Muscle of leg (tissue), 11 donors: ENCODE data around the gene KCTD18. TPM values are rescaled to one million over a fixed set of nuclear protein-coding genes. Genes with fewer than 3 reads are reported as not detected.

ENCODE experiments used
- DNase-seq: peaks from one replicate; pipeline ENCODE4 v3.0.0; 2013
- H3K27ac ChIP-seq: one replicate; pipeline ENCODE4 v1.5.1; 2013; ENCODE audit warnings: mild to moderate bottlenecking, low read length, control low read depth
- H3K27me3 ChIP-seq: one replicate; pipeline ENCODE4 v1.6.1; 2013; ENCODE audit warnings: low read length; ENCODE audit not compliant: control insufficient read depth, insufficient read depth
- H3K36me3 ChIP-seq: one replicate; pipeline ENCODE4 v1.6.1; 2013; ENCODE audit warnings: low read length; ENCODE audit not compliant: control insufficient read depth, insufficient read depth
- H3K4me1 ChIP-seq: one replicate; pipeline ENCODE4 v1.6.1; 2013; ENCODE audit warnings: low read length; ENCODE audit not compliant: control insufficient read depth, insufficient read depth
- H3K4me3 ChIP-seq: one replicate; pipeline ENCODE4 v1.5.1; 2013; ENCODE audit warnings: low read length, control low read depth
- H3K9me3 ChIP-seq: replicated peaks from 2 replicates; pipeline ENCODE4 v1.6.1; 2013; ENCODE audit warnings: low read depth, low read length; ENCODE audit not compliant: control insufficient read depth
- WGBS: methylation state at CpG from one replicate; pipeline ENCODE4 v1.1.5; 2013; ENCODE audit warnings: missing lambda C conversion rate; ENCODE audit not compliant: insufficient coverage; 5-methylcytosine and 5-hydroxymethylcytosine counted together
- polyA plus RNA-seq, 8 donors: library from polyadenylated mRNA; unstranded; fragments of 120-200 nt; gene quantifications; one replicate each; pipeline versions ENCODE4 v1.2.1 to v1.2.3, GENCODE V29; 2013; ENCODE audit warnings: inconsistent platforms in 1 of 8, low replicate concordance in 1 of 8; ENCODE audit not compliant: insufficient read length in 8 of 8, insufficient read depth in 1 of 8
- total RNA-seq: library from RNA; stranded (reverse); fragments of 120-200 nt; gene quantifications from one replicate; pipeline ENCODE4 v1.2.4, GENCODE V29; 2013

KCTD18 gene
- total and polyA plus RNA-seq, 9 donors = 9.8 to 14.4 (median 11.3) TPM

DNA sequence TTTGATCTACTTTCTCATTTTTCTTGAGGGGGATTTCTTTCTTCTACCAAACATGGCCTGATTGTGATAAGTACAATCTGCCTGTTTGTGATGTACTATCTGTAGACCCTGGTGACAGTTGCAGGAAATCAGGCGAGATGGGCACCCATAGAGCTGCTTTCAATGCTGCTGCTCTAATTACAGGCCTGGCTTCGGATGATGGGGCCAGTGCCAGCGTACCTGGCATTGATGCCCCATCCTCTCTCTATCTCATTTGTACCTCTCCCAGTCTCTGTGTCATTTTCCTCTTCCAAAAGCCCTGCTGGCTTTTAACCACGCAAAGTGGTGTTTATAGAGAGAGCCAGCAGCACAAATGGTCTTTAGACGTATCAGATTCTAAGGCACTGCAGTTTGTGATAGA is 69.9 kb downstream of the KCTD18 start:
- Histone ChIP-seq H3K27ac (no peak overlapping the region), H3K27me3 (no peaks in the 10 kb centered on the region), H3K4me3 (no peak overlapping the region), H3K36me3 (peaks cover 56% of the 10 kb centered on the region), H3K9me3 (no peaks in the 10 kb centered on the region), H3K4me1 (peaks cover 9% of the 10 kb centered on the region)
- no peak for DNase-seq
- WGBS = 77% methylated on average over 3 of the region's 5 CpGs

Other genes starting within 250 kb of the KCTD18 start
- 144 TPM for gene SPATS2L, start 203.4 kb downstream of the KCTD18 start, total RNA-seq
- 100 to 1,000 TPM; 188 to 235 (median 226) TPM for gene SPATS2L, start 203.4 kb downstream of the KCTD18 start, polyA plus RNA-seq
- gene SGO2, start 16.1 kb upstream of the KCTD18 start, total RNA-seq = 5.3 TPM
- gene SGO2, start 16.1 kb upstream of the KCTD18 start, polyA plus RNA-seq = 10 to 100 TPM in 4 of 8 donors, 1 to 10 TPM in 4; 5.4 to 12.4 (median 9.6) TPM
- 1.9 TPM for gene AOX1, start 75.9 kb upstream of the KCTD18 start, total RNA-seq
- 1 to 10 TPM in 5 of 8 donors, under 1 TPM in 3; 0.65 to 1.8 (median 1.2) TPM for gene AOX1, start 75.9 kb upstream of the KCTD18 start, polyA plus RNA-seq